GM04503 (cell line): ENCODE results near the gene GPR146.
"Not testable (repeated sequence)": the region's sequence is repeated elsewhere in the genome, so short reads cannot be mapped to it uniquely, and the experiment has no call there.

Source experiments
- DNase-seq: peaks from one replicate; pipeline ENCODE4 v3.0.0-alpha.2; 2012; ENCODE audit warnings: low read depth

GPR146 gene, protein sequence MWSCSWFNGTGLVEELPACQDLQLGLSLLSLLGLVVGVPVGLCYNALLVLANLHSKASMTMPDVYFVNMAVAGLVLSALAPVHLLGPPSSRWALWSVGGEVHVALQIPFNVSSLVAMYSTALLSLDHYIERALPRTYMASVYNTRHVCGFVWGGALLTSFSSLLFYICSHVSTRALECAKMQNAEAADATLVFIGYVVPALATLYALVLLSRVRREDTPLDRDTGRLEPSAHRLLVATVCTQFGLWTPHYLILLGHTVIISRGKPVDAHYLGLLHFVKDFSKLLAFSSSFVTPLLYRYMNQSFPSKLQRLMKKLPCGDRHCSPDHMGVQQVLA

DNA sequence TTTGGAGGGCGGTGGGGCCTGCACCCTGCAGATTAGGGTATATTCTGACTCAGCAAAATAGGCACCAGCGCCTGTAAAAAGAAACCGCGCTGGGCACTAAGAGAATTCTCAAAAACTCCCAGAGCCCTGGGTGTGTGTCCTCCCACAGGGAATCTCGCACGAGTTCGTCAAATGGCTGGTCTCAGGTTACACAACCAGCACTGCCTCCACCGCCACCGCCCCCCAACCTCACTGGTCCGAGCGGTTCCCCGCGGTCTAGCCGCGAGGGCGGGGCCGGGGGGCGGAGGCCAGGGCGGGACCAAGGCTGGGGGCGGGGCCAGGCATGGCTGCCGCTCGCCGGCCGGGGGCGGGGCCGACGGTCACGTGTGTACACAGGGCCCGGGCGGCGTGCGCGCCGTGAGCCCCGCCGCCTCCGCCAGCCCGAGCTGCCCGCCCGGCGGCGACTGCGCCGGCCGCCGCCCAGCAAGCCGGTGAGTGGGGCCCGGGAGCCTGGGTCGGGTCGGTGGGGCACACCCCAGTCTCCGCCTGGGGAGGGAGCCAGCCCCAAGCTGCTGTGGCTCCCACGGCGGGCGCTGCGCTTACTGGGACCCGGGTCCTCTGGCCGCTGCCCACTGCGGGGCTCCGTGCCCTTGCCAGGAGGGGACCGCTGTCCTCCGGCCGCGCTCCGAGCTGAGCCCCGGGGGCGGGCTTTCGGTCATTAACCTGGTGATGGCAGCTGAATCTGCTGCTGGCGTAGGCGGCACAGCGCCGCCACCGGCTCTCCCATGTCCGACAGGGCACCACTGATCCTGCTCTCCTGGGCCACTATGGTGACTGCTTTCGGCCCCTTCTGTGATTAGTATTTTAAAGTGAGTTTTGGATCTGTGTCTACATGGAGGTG, at the start of gene GPR146:
GPR146 (plus strand) TSS at position 358 of the 880 bp plus-strand sequence. CDS start 12,970 bp downstream, outside the sequence.
- DNase-seq: peak; percentile 72

DNA sequence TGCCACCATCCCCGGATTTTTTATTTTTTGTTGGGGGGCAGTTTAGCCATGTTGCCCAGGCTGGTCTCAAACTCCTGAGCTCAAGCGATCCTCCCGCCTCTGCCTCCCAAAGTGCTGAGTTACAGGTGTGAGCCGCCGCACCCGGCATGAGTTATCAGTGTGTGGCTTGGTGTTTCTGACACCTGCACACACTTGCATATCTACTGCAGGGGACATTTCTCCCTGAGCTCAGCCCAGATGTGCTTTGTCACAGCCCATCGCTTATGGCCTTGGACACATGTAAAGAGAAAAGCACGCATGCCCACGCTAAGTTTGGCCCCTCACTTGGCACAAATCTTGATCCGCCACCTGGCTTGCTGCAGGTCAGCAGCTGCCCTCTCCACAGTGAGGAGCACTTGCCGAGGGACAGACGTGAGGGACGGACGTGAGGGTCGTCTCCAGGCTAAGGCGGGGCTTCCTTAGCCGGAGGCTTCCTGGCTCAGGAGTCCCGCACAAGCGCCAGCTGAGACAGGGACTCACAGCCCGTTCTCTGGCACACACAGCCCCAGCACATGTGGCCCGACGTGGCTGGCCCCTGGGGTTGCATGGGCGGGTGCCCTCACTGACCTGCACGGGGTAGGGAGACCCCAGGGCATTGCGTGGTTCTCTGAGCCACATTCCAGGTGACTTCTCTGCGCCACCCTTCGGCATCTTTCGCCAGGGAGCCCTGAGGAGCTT, 49.6 kb upstream of the GPR146 start:
- DNase-seq: no peak

DNA sequence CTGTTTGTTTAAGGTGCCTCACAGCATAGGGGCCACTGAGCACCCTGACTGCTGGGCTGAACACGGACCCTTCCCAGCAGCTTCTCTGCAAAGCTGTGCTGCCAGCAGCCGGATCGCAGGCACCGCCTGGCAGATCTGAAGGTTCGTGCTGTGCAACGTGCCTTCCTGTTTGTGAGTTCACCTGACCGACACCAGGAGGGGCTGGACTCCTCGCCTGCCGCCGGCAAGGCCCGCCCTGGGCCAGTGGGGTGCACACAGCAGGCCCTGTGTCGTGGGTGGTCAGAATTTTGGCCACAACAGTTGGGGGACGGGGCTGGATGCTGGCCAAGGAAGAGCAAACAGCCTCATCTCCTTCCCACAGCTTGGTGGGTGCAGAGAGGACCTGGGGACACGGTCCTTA, 48.8 kb upstream of the GPR146 start:
- no peak for DNase-seq

DNA sequence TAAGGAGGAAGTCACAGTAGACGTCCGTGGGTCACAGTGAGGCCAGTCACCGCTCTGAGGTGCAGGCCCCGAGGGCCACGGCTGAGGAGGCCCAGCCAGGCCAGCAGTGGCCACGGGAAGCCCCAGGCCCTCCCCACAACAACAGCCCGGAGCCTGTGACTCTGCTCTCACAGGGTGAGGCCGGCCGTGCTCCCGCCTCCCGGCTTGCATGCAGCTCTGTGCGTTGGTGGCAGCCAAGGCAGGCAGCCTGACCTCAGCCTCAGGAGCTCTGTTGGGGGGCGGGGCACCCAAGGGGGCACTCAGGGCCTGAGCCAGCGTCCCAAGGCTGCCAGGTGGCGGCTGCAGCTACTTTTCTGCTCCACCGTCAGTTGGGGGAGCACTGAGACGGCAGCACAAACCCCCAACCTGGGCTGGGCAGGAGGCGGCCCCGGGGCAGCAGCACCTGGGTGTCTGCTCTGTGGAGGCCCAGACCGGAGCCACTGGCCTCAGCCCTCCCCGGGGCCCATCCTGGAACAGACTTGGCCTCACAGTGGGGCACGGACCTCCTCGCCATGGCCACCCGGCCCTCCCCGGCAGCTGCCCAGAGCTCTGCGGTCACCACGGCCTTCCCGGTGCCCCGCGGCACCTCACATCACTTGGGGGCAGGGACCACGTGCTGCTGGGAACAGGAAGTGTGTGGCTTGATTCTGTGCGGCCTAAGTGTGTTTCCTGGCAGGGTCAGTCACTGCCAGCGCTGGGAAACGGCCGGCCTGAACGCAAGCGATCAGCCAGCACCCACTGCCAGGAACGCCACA, 48.1 kb upstream of the GPR146 start:
- DNase-seq: no peak

DNA sequence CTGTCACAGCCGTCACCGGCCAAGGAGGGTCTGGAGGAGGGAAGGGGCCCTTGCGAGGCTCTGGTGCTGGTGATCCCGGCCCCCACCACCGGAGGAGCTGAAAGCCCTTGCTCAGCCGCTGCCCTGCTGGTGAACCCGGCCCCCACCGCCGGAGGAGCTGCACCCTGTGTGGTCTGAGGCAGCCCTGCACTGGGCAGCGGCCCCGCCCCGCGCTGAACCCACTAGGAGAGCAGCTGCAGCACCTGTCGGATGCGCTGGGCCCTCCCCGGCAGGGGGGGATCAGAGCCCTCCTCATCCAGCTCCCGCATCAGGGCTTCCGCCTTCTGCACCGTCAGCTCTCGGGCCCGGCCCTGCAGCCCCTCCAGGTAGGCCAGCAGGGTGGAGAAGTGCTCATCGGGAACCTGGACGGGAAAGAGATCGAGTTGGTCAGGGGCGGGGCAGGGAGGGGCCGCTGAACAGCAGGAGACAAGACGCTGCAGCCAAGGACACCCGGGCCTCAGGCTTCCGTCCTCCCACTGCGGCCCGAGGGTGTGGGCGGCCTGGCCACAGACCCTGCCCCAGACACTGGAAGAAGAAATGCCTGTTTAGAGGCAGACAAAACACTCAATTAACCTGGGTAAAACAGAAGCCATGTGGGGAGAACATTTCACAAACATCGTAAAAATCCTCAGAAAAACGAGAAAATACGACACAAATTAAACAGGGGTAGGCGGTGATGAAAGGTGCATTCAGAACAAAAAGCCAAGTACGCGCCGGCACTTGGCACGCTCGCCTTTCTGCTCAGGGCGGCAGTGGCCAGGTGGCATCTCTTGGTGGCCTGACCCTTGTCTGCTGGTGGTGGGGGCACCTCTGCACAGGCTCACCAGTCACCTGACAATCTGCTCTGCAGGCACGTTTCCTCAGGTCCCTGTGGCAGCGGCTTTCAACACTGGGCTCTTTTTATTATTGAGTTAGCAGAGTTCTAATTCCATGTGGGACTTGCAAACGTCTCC, 46.6 kb upstream of the GPR146 start:
- DNase-seq: no peak

DNA sequence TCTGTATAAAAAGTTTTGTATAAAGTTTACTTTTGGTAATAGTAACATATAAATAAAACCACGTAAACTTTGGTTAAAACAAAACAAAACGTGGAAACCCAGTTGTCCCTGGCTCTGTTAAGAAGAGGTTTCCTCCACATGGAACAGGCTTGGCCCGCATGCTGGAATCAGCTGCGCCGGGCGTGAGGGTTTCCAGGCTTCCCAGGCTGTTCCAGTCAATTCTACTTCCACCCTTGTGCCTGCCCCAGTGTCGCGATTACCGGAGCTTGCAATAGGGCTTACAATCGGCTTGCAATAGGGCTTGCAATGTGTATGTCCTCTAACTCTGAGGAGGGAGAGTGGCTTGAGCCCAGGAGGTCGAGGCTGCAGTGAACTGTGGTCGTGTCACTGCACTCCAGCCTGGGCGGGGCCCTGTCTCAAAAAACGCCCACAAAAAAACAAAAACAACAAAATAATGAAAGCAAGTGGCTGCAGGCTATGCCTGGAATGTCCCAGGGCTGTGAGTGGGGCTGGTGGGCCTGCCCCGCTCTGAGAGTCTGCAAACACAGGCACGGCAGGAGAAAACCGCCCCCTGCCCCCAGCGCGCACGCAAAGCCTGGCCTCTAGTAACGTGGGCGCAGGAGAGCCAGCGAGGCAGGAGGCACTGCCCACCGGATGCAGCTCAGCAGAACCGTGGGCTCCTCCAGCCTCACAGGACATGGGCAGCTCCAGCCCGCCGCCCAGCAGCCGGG, 45.0 kb upstream of the GPR146 start:
- no peak for DNase-seq

DNA sequence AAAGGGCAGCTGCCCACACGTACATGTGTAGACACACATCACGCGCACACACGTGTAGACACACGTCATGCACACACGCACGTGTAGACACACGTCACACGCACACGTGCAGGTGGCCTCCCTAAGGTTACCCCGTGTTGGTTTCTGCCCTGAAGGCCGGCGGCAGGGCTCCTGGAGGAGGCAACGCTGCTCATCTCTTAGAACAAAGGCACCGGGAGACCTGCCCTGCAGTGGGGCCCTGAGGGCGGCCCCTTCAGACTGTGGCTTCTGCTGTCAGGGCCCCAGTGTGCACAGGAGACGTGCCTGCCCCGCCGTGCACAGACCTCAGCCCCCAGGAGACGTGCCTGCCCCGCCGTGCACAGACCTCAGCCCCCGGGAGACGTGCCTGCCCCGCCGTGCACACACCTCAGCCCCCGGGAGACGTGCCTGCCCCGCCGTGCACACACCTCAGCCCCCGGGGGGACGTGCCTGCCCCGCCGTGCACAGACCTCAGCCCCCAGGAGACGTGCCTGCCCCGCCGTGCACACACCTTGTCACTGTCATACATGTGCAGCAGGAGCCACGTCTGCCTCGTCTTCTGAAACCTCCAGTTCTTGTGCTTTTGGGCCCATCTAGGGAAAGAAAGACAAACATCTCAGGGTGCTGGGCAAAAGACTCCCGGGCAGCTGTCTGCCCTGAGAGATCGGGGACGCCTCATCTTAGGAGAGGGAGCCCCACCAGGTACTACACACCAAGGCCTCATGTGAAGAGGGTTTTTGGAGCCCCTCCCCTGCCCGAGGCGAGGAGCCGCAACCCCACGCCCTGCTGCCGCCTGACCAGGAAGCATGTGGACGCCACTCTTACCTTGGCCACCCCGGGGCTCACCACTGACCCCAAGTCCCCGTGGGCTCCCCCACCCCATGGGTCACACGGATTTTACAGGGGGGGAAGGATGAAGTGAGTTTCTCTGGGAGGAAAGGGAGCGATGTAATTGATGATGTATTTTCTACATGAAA, 44.1 kb upstream of the GPR146 start:
- DNase-seq: no peak

DNA sequence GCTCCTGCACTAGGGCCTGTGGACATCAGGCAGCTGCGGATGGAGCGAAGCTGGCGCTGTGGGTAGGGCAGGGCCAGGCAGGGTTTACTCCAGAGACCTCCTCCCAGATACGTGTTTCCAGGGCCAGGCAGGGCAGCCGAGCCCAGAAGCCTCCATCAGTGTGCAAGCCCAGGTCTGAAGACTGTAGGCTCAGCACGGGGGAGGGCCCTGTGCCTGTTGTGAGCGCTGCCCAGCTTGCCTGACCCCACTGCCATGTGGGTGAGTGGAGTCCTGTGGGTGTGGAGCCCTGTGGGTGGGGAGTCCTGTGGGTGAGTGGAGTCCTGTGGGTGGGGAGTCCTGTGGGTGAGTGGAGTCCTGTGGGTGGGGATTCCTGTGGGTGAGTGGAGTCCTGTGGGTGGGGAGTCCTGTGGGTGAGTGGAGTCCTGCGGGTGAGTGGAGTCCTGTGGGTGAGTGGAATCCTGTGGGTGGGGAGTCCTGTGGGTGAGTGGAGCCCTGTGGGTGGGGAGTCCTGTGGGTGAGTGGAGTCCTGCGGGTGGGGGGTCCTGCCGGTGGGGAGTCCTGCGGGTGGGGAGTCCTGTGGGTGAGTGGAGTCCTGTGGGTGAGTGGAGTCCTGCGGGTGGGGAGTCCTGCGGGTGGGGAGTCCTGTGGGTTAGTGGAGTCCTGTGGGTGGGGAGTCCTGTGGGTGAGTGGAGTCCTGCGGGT, 43.1 kb upstream of the GPR146 start:
- not testable (repeated sequence) for DNase-seq

DNA sequence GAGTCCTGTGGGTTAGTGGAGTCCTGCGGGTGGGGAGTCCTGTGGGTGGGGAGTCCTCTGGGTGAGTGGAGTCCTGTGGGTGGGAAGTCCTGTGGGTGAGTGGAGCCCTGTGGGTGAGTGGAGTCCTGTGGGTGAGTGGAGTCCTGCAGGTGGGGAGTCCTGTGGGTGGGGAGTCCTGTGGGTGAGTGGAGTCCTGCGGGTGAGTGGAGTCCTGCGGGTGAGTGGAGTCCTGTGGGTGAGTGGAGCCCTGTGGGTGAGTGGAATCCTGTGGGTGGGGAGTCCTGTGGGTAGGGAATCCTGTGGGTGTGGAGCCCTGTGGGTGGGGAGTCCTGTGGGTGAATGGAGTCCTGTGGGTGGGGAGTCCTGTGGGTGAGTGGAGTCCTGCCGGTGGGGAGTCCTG, 42.3 kb upstream of the GPR146 start:
- not testable (repeated sequence) for DNase-seq

DNA sequence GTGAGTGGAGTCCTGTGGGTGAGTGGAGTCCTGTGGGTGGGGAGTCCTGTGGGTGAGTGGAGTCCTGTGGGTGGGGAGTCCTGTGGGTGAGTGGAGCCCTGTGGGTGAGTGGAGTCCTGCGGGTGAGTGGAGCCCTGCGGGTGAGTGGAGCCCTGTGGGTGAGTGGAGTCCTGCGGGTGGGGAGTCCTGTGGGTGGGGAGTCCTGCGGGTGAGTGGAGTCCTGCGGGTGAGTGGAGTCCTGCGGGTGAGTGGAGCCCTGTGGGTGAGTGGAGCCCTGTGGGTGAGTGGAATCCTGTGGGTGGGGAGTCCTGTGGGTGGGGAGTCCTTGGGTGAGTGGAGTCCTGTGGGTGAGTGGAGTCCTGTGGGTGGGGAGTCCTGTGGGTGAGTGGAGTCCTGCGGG, 41.9 kb upstream of the GPR146 start:
- not testable (repeated sequence) for DNase-seq

DNA sequence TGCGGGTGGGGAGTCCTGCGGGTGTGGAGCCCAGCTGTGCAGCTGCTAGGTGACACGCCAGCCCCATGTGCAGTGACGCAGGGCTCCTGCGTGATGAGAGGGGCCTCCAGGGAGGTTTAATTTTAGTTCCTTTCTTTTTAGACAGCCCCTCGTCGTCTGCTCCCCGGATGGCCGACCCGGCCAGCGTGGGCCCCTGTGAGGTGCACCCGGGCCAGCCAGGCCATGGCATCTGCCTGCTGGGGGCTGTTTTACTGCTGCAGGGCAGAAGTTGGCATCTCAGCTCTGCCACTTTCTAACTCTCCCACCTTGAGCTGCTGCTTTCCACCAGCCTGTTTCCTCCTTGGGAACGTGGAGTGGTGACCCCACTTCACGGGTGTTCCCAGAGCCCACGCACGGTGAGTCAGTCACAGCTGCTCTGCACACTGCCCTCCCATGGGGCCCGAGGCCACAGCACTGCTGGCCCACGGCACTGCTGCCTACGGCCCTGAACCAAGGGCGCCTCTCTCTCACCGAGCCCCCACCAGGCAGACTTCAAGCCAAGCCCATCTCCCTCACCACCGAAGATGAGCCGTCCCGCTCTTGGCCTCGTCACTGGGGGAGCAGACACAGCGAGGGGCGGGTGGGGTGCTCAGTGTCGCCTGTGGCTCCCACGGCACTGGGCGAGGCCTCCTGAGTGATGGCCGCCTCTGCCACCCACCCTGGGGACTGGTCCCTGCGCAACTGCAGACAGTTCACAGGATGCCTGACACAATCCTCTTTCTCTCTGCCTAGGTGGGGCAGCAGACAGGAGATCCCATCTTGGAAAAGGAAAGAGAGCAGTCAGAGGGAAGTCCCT, 40.1 kb upstream of the GPR146 start:
- no peak for DNase-seq

DNA sequence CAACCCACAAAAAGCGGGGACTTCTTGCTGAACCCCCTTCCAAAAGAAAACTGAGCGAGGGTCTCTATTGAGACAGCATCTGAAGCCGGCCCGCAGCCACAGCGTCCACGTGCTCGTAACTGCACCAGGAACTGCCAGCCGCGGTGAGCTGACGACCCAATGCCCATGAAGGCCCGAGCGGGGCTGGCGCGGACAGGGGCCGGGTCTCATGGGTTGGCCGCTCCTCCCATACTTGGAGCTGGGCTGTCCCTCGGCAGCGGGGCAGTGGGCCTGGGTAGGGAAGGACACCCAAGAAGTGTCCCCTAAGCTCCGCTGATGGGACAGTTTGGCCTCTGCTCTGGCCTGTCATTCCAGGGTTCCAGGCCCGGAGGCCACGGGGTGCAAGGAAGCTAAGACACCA, 39.0 kb upstream of the GPR146 start:
- DNase-seq: no peak

DNA sequence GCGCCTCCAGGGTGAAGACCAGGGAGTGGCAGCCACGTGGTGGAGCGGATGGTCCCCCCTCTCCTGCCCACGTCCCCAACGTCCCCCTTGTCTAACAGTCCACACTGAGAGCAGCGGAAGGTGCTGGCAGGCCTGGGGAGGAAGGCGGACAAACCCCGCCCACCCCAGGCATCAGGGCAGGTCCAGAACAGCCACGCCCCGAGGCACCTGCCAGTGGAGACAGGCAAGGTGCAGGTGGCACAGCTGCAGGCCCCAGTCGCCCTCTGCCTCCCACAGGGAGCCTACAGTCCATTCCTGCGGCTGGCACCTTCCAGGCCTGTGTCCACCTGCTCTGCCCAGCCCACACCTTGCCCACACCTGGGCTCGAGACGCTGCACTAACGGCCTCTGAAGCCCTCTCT, 36.4 kb upstream of the GPR146 start:
- no peak for DNase-seq

DNA sequence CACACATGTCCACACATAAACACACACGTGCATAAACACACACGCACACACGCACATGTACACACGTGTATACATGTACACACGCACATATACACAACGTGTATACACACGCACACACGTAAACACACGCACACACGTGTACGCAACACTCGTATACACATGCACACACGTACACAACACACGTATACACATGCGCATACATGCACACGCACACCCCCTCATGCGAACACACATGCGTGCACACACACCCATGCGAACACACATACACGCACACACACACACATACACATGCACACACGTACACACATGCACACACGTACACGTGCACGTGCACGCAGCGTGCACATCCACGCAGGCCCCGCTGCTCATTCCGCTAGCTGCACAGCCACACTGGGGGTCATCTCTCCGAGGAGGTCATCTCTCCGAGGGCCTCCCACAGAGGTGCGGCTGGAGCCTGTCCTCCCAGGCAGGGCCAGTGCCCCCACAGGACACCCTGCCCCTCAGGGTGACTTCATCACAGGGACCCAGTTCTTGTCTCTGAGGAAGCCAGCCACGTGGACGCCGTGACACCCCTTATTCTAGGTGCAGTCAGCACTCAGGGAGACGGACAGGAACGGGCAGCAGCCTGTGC, 35.5 kb upstream of the GPR146 start:
- no peak for DNase-seq

DNA sequence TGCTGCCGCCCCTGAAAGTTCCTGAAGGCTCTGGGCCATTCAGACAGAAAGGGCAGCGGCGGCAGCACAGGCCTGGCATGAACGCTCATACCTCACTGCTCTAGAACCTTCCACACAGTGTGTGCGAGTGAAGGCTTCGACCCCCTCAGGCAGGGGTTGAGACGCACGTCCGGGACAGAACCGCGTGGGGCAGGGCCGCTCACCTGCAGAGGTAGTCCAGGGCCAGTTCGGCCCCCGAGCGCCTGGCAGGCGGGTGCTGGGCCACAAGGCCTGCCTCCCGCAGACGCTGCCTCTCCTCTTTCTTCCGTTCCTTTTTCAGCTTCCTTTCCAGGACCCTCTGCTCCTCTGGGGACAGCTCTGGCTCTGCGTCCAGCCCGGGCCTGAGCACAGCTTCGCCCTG, 34.6 kb upstream of the GPR146 start:
- DNase-seq: no peak

DNA sequence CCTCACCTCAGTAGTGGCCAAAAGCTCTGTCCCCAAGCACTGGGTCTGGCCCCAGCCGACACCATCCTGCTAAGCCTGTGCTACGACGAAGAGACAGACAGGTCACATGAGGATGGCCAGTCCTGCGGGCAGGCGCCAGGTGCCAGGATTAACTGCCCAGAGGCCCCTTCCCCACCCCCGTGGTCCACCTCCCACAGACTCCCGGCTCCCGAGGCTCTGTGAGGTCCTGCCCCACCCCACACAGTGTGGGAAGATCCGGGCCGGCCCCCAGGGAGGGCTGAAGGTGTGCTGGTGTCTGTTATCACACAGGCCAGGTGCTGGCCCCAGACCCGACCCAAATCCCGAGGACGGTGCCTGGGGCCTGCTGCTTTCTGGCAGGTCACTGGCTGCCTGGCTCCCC, 34.1 kb upstream of the GPR146 start:
- DNase-seq: no peak
